GM12892 (cell line): ENCODE data around the gene CYP46A1.

Experiments
- POLR2A ChIP-seq: IDR thresholded peaks from 2 replicates; pipeline ENCODE4 v1.6.1; 2011; ENCODE audit warnings: low read depth, low read length, control low read depth
- POLR2AphosphoS5 ChIP-seq: IDR thresholded peaks from 2 replicates; pipeline ENCODE4 v1.6.1; 2011; ENCODE audit warnings: low read depth, low read length, control low read depth

GRCh38 chr14:99682809-99683618 is 1.1 kb upstream of the CYP46A1 start:
- TF ChIP-seq POLR2AphosphoS5 (no peak), POLR2A (no peak)
